HEK293 (cell line): ENCODE results near the gene MAP3K13.

ENCODE experiments used
- CTCF ChIA-PET: fragments of 350-600 bp; formaldehyde crosslinking; extraction: SDS; loops from one replicate; lab custom pipeline; 2021; ENCODE audit warnings: antibody characterized with exemption; lab: Yijun Ruan, JAX
- POLR2A ChIA-PET: fragments of 300-600 bp; formaldehyde crosslinking; extraction: SDS; loops from one replicate; lab custom pipeline; 2020; ENCODE audit warnings: antibody characterized with exemption, inconsistent platforms; lab: Yijun Ruan, JAX
- H3K27ac ChIP-seq: fragments of 200-500 bp; sonication (Bioruptor generic); 2 replicates; pipeline ENCODE4 v1.5.1; 2014; ENCODE audit warnings: low read depth, low read length, control low read depth, inconsistent platforms; ENCODE audit errors: extremely low read depth
- H3K36me3 ChIP-seq, 2 experiments: fragments of 200-500 bp in 1 of 2; sonication (Bioruptor generic) in 1 of 2; 1 replicate in 1 of 2; 2 replicates in 1 of 2; pipeline ENCODE4 v1.5.1; 2014 to 2017; ENCODE audit warnings: inconsistent platforms in 2 of 2, low read length in 2 of 2; ENCODE audit not compliant: control insufficient read depth in 2 of 2, insufficient read depth in 1 of 2
- H3K4me1 ChIP-seq: fragments of 200-500 bp; sonication (Bioruptor generic); 2 replicates; pipeline ENCODE4 v1.5.1; 2014; ENCODE audit warnings: mild to moderate bottlenecking, low read length, inconsistent platforms; ENCODE audit not compliant: control insufficient read depth, insufficient read depth
- H3K4me3 ChIP-seq: 2 replicates; pipeline ENCODE4 v1.5.1; 2011; ENCODE audit warnings: low read depth, mild to moderate bottlenecking, control low read depth, low read length, moderate library complexity
- H3K9me3 ChIP-seq: fragments of 200-500 bp; sonication (Bioruptor generic); 2 replicates; pipeline ENCODE4 v1.5.1; 2014; ENCODE audit warnings: low read depth, low read length, inconsistent platforms; ENCODE audit not compliant: control insufficient read depth, insufficient read depth
- GLIS1 ChIP-seq: fragments of 450-650 bp; formaldehyde crosslinking; IDR thresholded peaks from 2 replicates; pipeline ENCODE4 v1.5.1; 2016; ENCODE audit warnings: missing biosample characterization, missing genetic modification characterization
- SP3 ChIP-seq: fragments of 450-650 bp; formaldehyde crosslinking; IDR thresholded peaks from 2 replicates; pipeline ENCODE4 v1.5.1; 2016; ENCODE audit warnings: missing biosample characterization, missing genetic modification characterization
- ZNF114 ChIP-seq: fragments of 450-650 bp; formaldehyde crosslinking; IDR thresholded peaks from 2 replicates; pipeline ENCODE4 v1.5.0; 2017; ENCODE audit warnings: missing biosample characterization, missing genetic modification characterization
- ZNF223 ChIP-seq: fragments of 450-650 bp; formaldehyde crosslinking; IDR thresholded peaks from 2 replicates; pipeline ENCODE4 v1.5.1; 2016; ENCODE audit warnings: missing biosample characterization, missing genetic modification characterization
- ZNF280C ChIP-seq: fragments of 450-650 bp; formaldehyde crosslinking; IDR thresholded peaks from 2 replicates; pipeline ENCODE4 v1.5.1; 2016; ENCODE audit warnings: missing biosample characterization, missing genetic modification characterization
- ZNF354C ChIP-seq: fragments of 450-650 bp; formaldehyde crosslinking; IDR thresholded peaks from 2 replicates; pipeline ENCODE4 v1.5.1; 2016; ENCODE audit warnings: missing biosample characterization, missing genetic modification characterization, low read depth, borderline replicate concordance
- ZNF404 ChIP-seq: fragments of 450-650 bp; formaldehyde crosslinking; IDR thresholded peaks from 2 replicates; pipeline ENCODE4 v1.5.1; 2017; ENCODE audit warnings: missing biosample characterization, missing genetic modification characterization
- ZNF501 ChIP-seq: fragments of 450-650 bp; formaldehyde crosslinking; IDR thresholded peaks from 2 replicates; pipeline ENCODE4 v1.5.1; 2016; ENCODE audit warnings: missing biosample characterization, missing genetic modification characterization
- ZNF510 ChIP-seq: fragments of 450-650 bp; formaldehyde crosslinking; IDR thresholded peaks from 2 replicates; pipeline ENCODE4 v1.5.1; 2018; ENCODE audit warnings: mild to moderate bottlenecking, missing genetic modification characterization, missing biosample characterization; ENCODE audit not compliant: insufficient replicate concordance
- ZNF561 ChIP-seq: fragments of 450-650 bp; IDR thresholded peaks from 2 replicates; pipeline ENCODE4 v1.5.1; 2018; ENCODE audit warnings: missing biosample characterization, missing genetic modification characterization, borderline replicate concordance
- TF ChIP-seq, protein P1 (sequence below): fragments of 450-650 bp; formaldehyde crosslinking; IDR thresholded peaks from 2 replicates; pipeline ENCODE4 v1.5.1; 2016; ENCODE audit warnings: missing biosample characterization, missing genetic modification characterization
- TF ChIP-seq, protein P2 (sequence below): fragments of 450-650 bp; formaldehyde crosslinking; conservative IDR thresholded peaks from 2 replicates; pipeline ENCODE4 v1.5.1; 2016; ENCODE audit warnings: low read depth, missing biosample characterization, missing genetic modification characterization

The MAP3K13 gene

DNA sequence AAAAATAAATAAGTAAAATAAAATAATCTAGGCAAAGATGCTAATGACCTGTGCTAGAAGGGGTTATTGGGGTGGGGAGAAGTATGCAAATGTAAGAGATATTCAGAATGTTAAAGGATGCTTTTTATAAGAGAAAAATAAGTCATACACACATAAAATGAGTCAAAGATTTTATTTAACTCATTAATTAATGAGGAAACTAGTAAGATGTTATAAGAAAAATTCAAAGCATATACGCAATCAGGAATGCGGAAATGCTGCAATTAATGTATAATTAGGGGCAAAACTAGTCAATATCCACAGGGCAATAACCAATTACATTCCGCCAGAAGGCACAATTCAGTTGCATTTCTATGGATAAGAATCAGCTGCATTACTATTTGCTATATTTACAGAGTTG is 30.1 kb downstream of the MAP3K13 start:
- Histone ChIP-seq H3K27ac (no peak overlapping the region), H3K4me1 (no peaks in the 10 kb centered on the region)
- no peak for TF ChIP-seq ZNF404 (tag by site-specific recombination)
- TF ChIP-seq ZNF510 = peak; percentile 99
- TF ChIP-seq, all 188 proteins: peak for 1
- ChIA-PET CTCF (no interaction called here), POLR2A (no interaction called here)
- H3K4me3 ChIP-seq = no peak overlapping the region
- H3K36me3 ChIP-seq = no peaks in the 10 kb centered on the region
- H3K9me3 ChIP-seq = no peaks in the 10 kb centered on the region

DNA sequence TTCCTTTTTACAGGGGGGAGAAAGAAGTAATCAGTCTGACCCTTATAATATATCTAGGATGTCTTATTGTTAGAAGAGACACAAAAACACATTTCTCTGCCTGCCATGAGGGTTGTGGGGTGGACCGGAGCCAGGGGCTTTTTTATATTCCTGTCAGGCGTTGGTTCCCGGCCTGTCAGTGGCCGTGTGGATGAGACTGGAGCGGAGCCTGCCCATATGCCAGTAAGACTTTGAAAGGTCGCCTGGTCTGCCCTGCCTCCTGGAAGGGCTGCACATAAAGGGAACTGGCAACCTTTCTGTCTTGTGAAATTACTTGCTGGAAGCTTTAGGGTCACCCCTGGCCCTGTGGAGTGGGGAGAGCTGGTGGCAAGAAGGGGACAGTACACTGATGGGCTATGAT is 34.7 kb downstream of the MAP3K13 start:
- H3K9me3 ChIP-seq = no peaks in the 10 kb centered on the region
- no peak for TF ChIP-seq ZNF354C (tag by site-specific recombination)
- no peak for TF ChIP-seq ZNF114 (tag by site-specific recombination)
- H3K4me1 ChIP-seq = peaks cover 16% of the 10 kb centered on the region
- H3K27ac ChIP-seq = no peak overlapping the region
- ChIA-PET POLR2A (no interaction called here), CTCF (no interaction called here)
- H3K36me3 ChIP-seq = no peaks in the 10 kb centered on the region
- H3K4me3 ChIP-seq = no peak overlapping the region

- Histone ChIP-seq H3K4me3 (no peak overlapping the region), H3K36me3 (no peaks in the 10 kb centered on the region), H3K9me3 (no peaks in the 10 kb centered on the region), H3K27ac (no peak overlapping the region), H3K4me1 (peaks cover 19% of the 10 kb centered on the region)
- POLR2A ChIA-PET = no interaction called here
- TF ChIP-seq ZNF223 (tag by site-specific recombination) (0 out of 2 replicates have a peak, but pooled peaks have one; percentile 62), ZNF561 (tag by site-specific recombination) (no peak), ZNF501 (tag by site-specific recombination) (no peak), SP3 (tag by site-specific recombination) (no peak), GLIS1 (0 out of 2 replicates have a peak, but pooled peaks have one; percentile 12), ZNF280C (tag by site-specific recombination) (no peak)
- TF ChIP-seq, protein P1, sequence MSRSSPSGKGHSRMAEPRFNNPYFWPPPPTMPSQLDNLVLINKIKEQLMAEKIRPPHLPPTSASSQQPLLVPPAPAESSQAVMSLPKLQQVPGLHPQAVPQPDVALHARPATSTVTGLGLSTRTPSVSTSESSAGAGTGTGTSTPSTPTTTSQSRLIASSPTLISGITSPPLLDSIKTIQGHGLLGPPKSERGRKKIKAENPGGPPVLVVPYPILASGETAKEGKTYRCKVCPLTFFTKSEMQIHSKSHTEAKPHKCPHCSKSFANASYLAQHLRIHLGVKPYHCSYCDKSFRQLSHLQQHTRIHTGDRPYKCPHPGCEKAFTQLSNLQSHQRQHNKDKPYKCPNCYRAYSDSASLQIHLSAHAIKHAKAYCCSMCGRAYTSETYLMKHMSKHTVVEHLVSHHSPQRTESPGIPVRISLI (tag by site-specific recombination) = no peak
- TF ChIP-seq, protein P2, sequence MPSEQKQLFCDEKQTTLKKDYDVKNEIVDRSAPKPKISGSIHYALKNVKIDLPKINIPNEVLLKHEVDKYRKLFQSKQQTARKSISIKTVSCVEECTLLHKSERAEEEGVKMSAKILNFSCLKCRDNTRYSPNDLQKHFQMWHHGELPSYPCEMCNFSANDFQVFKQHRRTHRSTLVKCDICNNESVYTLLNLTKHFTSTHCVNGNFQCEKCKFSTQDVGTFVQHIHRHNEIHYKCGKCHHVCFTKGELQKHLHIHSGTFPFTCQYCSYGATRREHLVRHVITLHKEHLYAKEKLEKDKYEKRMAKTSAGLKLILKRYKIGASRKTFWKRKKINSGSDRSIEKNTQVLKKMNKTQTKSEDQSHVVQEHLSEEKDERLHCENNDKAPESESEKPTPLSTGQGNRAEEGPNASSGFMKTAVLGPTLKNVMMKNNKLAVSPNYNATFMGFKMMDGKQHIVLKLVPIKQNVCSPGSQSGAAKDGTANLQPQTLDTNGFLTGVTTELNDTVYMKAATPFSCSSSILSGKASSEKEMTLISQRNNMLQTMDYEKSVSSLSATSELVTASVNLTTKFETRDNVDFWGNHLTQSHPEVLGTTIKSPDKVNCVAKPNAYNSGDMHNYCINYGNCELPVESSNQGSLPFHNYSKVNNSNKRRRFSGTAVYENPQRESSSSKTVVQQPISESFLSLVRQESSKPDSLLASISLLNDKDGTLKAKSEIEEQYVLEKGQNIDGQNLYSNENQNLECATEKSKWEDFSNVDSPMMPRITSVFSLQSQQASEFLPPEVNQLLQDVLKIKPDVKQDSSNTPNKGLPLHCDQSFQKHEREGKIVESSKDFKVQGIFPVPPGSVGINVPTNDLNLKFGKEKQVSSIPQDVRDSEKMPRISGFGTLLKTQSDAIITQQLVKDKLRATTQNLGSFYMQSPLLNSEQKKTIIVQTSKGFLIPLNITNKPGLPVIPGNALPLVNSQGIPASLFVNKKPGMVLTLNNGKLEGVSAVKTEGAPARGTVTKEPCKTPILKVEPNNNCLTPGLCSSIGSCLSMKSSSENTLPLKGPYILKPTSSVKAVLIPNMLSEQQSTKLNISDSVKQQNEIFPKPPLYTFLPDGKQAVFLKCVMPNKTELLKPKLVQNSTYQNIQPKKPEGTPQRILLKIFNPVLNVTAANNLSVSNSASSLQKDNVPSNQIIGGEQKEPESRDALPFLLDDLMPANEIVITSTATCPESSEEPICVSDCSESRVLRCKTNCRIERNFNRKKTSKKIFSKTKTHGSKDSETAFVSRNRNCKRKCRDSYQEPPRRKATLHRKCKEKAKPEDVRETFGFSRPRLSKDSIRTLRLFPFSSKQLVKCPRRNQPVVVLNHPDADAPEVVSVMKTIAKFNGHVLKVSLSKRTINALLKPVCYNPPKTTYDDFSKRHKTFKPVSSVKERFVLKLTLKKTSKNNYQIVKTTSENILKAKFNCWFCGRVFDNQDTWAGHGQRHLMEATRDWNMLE (tag by site-specific recombination) = no peak
- CTCF ChIA-PET = no interaction called here
Observed at GRCh38 chr3:185399737-185400667, 37.1 kb downstream of the MAP3K13 start.
